HG03460 (cell line): ENCODE measurements around the gene ACOT7.
"Not testable (repeated sequence)": the region's sequence is repeated elsewhere in the genome, so short reads cannot be mapped to it uniquely, and the experiment has no call there.

ENCODE experiments used
- ATAC-seq: cut with Tn5 transposase; IDR thresholded peaks from one replicate; pipeline ENCODE4 v1.9.1; 2021; ENCODE audit not compliant: unreplicated experiment

Gene ACOT7

DNA sequence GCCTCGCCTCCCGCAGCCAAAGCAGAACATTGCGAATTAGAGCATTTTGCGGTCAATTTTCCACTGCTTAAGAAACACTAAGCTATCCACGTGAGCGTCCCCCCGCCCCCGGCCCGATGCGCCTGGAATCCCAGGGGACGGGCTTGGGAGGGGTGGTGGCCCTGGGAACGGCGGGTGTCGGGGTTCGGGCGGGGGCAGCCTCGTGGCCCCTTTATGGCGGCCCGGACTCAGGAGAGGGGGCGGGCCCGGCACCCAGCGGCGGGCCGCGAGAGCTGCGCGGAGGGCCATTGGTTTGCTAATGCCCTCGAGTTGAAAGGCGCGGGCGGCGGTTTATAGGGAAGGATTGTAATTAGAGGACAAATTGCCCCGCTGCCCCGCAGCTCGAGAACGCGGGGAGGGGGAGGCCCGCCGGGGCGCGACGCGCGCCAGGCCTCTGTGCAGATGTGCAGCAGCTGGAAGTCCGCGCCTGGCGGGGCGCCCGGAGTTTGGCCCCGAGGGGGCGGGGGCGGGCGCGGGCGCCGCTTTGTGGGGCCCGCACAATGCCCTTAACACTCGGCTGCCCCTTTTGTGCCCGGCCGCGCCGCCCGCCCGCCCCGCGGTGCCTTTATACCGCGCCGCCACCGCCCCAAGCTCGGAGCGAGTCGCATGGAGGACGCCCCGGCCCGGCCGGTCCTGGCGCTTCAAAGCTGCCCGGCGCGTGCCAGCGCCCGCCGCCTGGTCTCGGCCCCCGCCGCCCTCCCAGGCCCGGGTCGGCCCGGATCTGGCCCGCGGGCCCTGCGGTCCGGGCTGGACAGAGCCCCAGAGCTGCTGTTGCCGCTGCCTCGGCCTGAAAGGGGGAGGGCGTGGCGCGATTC is 151.5 kb downstream of the ACOT7 start:
- no peak for ATAC-seq

DNA sequence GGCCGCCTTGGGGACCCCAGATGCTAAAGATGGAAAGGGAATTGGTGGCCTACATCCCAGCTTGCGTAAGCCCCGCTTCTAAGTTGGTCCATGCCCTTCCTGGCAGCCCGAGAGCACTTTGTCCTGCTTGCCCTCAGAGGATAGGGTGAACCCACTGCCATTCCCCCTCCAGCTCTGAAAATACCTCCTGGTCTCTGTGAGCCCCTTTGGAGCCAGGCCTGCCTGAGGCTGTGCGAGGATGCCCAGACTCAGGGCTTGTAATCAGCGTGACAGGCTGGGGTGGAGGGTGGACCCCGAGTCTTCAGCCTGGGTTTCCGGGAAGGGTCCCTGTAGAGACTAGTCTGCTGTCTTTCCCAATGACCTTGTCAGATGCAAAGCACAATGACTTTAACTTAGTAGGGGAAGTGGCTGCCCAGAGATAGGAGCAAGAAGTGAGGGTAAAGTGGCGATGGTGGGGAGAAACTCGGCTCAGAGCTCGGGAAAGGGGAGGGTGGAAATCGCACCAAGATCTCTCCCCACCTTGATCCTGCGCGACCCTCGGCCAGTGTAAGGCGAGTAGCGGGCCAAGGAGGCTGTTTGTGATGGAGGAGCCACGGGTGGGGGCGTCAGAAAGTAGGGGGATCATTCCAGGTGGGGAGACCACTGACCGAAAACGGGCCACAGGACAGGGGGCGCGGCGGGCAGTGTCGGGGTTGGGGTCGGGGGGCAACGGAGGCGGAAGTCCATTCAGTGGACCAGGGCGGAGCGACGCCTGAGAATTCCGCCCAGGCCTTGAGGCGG is 152.3 kb downstream of the ACOT7 start:
- ATAC-seq, result no peak

DNA sequence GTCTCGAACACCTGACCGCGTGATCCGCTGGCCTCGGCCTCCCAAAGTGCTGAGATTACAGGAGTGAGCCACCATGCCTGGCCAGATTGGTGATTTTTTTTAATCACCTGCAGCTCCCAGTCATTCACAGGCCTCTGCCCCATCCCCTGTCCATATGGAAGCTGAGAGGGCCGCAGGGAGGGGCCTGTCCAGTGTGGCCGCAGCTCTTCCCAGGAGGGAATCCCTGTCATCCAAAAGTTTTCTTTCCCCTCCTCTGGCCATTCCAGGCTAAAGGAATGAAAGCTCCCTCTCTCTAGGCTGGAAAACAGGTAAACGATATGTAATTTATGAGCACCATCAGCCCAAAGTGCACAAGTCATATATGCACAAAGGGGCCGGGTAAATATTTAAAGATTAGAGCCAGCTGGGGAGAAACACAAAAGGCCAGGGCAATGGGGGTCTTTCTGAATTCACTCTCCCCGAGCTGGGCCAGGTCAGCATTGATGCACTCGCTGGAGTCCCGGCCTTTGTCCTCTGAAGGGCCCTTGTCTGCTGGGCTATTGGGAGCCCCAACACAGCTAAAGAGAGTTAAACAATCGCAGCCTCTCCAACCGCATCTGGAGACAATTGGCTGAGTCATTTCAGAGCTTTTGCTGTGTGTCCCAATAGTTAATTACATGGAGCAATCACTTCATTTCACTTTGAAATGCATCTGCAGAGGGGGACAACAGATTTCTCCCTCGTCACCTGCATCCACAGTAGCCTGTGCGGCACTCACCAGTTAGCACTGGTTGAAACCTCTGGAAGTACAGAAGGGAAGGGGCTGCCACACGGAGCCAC is 153.4 kb downstream of the ACOT7 start:
- ATAC-seq, result no peak

DNA sequence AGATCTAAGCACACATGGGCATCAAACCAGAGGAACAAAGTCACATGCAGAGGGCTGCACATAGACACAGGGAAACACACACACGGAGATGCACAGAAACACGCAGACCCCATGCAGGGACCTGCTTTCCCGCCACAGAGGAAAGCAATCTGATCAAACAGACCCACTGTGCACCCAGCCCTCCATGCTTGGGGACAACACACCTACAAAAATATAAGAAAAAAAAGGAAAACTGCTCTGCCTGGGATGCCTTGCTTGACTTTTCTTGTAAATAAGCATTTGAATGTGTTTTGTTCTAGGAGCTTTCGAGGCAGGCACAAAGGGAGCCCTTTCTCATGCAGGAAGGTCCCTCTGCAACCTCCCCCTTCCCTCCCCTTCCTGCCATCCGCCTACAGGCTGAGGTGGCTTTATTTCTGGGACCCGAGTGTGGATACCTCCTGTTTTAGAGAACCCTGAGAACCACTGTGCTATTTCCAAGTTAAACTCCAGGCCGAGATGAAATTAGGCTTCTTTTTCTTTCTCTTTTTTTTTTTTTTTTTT is 154.3 kb downstream of the ACOT7 start:
- no peak for ATAC-seq

DNA sequence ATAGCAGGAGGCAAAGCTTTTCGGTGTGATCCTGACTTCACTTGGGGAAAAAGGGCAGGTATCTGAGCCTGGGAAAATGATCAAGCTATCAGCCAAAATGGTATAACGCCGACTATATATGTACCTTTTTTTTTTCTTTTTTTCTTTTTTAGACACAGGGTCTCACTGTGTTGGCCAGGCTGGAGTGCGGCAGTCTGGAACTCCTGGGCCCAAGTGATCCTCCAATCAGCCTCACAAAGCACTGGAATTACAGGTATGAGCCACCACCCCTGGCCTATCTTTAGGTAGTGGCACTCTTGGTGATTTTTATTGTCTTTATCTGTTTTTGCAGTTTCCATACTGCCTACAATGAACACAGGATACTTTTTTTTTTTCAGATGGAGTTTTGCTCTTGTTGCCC is 156.5 kb downstream of the ACOT7 start:
- no peak for ATAC-seq

DNA sequence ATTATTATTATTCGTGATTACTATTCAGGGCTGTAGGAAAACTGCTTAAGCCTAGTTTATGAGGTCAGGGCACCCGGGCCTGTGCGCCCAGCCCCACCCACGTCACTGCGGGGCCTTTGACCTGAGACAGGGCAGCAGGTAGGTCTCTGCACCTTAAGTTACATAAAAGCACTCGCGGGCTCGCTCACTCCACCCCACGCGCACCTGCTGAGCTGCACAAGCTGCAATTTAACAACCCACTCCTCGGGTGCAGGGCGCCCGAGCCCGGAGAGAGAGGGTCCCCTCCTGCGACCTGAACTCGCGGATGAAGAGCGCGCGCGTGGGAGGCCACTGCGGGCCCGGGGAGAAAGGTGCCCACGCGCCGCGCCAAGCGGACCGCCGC is 158.3 kb downstream of the ACOT7 start:
- ATAC-seq, result no peak

DNA sequence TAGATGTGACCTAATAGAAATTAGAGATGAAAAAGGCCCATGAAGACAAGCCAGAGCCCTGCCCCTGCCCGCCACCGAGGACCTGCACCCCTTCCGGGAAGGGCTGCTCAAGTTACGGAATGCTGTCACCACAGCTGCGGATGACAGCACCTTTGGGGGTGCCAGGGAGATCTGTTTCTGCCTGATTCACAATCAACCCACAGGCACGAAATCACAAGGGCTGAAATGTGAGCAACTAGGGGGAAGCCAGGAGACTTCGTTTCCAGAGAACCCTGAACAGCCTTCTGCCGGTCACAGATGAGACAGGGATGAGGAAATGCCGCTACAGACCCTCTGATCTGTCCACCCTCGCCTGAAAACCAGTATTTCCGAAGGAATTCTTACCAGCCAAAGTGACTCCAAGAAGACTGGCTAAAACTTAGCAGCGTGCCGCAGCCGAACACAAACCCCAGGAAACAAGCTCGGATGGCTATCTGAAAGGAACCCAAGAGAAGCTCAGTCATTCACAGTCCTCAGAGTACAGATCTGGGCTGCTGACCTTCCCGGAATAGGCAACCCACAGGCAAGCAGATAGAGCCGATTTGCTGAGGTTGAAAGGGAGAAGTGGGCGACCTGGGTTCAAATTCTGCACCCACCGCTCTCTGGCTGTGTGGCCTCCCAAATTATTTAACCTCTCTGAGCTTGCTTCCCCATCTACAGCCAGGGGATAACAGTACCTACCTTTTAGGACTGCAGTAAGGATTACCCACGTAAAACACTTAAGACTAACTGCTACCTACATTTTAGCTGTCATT is 158.9 kb downstream of the ACOT7 start:
- no peak for ATAC-seq

DNA sequence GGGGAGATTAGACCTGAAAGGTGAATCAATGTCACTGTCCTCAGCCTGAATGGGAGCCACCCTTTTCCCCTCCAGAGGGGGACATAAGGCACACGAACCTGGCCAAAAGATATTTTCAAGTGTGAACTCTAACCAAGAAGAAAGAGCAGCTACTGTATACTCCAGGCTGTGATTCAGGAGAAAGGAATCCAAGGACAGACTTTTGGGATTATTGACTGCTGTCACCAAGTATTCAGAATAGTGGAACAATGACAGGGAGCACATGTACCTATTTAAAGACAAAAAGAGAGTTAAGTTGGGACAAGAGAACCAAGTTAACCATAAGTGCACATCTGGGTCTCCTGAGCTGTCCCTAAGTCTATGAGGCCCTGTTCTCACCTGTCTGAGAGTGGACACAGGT is 160.2 kb downstream of the ACOT7 start:
- ATAC-seq, result no peak

DNA sequence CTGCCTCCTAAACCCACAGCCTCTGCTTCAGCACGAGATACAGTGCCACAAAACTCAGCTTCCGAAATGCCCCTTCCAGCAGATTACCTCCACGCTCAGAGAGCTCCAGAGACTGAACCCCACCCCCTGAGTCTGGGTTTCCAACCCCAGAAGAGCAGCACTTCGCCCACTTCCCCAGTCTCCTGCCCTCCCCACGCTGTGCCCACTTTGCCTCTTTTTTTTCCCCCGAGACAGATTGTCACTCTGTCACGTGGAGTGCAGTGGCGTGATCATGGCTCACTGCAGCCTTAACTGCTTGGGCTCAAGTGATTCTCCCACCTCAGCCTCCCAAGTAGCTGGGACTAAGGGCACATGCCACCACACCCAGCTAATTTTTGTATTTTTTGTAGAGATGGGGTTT is 167.9 kb downstream of the ACOT7 start:
- ATAC-seq, result no peak

DNA sequence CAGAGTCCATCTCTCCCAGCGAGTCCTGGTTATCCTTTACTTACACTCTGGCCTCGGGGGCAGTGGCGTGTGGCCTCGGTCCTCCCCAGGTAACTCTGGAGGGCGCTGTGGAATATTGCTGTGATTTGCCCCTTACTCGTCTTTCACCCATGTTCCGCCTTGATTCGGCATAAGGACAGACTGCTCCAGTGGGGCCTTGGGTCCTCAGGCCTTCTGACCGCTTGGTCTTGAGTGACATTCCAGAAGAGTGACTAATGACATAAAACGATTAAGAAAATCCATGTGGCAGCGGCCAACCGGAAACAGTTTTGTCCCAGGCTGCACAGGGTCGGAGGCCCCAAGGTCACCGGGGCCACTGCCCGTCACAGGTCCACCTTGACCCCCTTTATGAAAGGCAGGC is 168.8 kb downstream of the ACOT7 start:
- no peak for ATAC-seq

DNA sequence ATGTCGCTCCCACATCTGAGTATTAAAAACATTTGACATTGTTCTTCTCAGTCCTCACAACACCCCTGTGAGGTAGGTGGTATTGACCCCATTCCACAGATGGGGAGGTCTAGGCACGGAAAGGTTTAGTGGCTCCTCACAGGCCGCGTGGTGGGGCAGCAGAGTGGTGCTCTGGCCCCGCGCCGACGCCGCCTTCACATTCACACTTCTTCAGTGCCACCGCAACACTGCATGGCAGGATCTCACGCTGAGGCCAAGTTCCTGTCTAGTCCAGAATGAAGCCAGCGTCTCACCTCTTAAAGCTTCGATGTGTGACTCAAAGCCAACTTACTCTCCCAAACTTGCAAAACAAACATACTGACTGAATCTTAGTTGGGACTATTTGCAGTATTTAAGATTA is 169.9 kb downstream of the ACOT7 start:
- no peak for ATAC-seq

DNA sequence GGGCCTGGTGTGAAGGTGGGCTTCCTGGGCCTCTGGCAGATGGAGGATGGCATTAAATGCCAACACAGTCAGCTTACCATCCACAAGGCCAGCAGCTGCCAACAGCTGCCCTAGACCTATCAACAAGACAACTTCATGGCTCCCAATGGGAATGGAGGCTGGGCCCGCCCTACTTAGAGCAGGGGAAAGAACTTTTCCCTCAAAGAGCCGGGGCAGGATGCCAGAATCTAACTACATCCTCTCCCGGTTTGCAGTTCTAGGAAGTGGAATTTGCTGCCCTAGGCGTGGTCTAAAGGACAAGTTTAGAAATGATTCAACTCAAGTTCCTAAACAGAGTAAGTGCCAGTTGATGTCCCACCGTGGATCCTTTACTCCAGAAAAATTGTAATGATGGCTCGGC is 170.9 kb downstream of the ACOT7 start:
- no peak for ATAC-seq

DNA sequence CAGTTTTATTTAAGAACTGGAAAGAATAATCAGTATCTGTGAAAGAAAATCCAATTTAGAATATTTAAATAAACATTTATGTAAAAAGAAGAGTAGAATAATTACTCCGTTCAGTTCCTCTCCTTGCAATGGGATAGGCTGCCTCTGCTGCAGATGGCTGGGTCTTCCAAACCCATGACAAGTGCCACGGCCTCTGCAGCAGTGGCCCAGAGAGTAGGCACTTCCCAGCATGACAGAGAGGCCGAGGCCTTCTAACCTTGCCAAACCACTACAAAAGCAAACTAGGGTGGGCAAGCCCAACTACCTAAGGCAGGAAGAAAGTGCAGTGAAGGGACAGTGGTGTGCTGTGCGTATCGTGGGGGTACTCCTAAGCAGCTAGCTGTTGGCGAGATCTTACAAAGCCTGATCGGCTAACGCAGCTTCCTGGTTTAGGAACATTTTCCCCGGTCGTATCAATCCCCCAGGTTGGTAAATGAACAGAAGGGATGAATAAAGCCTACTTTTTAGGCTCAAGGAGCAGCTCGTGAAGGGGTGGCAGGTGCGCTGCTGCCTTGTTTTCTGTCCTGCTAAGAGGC is 172.3 kb downstream of the ACOT7 start:
- ATAC-seq, result no peak

DNA sequence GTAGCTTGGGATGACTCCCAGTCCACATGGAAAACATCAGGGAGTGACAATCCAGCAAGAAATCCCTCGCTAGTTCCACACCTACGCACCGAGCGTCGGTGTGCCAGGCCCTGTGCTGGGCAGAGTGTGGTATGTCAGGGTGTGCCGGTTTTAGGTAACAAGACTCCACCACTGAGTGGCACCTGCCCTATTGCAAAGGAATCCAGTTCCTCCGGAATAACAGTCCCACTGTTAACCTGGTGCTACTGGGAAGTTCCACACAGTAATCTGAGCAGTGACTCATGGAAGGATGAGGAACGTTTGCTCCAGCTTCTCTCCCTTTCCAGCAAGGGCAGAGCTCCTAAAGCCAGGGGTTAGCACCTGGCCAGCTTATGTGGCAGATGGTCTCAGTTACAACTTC is 173.3 kb downstream of the ACOT7 start:
- no peak for ATAC-seq

DNA sequence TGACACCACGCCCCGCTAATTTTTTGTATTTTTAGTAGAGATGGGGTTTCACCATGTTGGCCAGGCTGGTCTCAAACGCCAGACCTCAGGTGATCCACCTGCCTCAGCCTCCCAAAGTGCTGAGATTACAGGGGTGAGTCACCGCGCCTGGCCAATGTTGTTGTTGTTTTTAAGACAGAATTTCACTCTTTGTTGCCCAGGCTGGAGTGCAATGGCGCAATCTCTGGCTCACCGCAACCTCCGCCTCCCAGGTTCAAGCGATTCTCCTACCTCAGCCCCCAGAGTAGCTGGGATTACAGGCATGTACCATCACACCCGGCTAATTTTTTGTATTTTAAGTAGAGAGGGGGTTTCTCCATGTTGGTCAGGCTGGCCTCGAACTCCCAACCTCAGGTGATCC is 173.9 kb downstream of the ACOT7 start:
- ATAC-seq, result not testable (repeated sequence)

DNA sequence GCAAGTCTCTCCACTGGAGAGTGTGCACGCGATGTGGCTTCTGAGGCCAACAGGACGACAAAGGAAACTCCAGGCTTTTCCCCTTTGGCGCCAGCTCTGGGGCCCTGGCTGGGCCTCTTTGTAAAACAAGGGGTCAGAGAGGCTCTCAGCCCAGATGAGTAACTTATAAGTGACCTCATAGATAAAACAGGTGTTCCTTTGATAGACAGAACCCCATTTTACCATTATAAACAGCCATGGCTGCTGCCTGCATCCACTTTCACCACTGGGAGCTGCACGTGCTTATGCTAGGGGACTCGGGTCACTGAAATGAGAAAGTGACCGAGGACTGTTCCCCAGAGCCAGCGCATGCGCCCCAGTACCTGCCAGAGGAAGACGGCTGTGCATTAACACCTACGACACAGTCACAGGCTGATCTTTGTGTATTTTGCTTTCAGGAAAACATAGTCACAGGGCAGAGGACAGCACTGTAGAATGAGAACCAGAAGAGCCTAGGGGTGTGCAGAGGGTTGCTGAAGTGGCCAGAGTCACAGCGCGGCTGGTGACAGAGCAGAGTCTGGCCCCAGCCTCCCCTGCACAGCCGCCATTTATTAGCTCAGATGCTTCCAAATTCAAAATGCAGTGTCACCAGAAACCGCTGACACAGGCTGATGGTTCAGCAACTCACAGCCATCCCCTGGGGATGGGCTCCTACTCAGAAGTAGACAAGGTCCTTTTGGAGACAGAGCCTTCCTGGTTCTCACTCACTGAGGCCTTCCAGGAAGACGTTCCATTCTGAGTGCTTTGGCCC is 175.0 kb downstream of the ACOT7 start:
- no peak for ATAC-seq
